ENCODE measurements around the gene TSPAN16. TPM values are rescaled to one million over a fixed set of nuclear protein-coding genes. Genes with fewer than 3 reads are reported as not detected.

Gene TSPAN16
- total RNA-seq, 5 donors from 2014 or later (not counting 1 experiment from before 2014, with no cell fraction given): not detected

DNA sequence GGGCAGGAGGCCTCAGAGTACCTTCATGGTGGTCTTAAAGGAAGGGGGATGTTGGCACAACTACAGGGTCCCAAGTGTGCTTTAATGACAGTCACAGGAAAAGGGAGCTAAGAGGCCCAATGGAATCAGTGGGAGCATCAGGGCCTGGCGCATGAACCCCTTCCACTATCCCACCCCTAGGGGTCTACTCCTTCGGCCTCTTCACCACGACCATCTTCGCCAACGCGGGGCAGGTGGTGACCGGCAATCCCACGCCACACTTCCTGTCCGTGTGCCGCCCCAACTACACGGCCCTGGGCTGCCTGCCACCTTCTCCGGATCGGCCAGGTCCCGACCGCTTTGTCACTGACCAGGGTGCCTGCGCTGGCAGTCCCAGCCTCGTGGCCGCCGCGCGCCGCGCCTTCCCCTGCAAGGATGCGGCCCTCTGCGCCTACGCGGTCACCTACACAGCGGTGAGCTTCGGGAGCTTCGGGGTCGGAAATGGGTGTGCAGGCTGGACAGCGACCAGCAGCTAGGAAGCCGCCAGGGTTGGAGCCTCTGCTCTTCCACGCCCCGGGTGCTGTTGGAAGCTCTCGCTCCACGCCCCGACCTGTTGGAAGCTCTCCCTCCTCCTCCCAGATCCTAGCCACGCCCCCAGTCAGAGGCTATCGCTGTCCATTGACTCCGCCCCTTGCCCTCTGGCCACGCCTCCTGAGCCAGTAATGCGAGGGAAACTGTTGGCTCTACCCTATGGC is 65.2 kb downstream of the TSPAN16 start:
- ATAC-seq (replicated peaks in 1 of 4) (no peak), DNase-seq (no peak)
- H3K36me3 Mint-ChIP-seq: peaks cover 11% of the 10 kb centered on the region
- no peaks in the 10 kb centered on the region for H3K9me3 Mint-ChIP-seq
- H3K27ac ChIP-seq (ENCODE audit: low read length): no peak overlapping the region
- ChIA-PET CTCF (interaction anchor here in 1 of 2 donors (0.6 kb wide), 1 partner anchor 494 kb away, joined by 10 read pairs; no protein-coding TSS in a partner anchor), POLR2A (no interaction called here)
- no peak overlapping the region for H3K4me3 ChIP-seq (ENCODE audit: control insufficient read depth in 1 of 2, extremely low read depth in 1 of 2, low read length in 1 of 2)
- peaks cover 0 to 5% of the 10 kb centered on the region in 2 donors for H3K36me3 ChIP-seq (ENCODE audit: control insufficient read depth in 2 of 2, extremely low read depth in 1 of 2, insufficient read depth in 1 of 2, low read length in 1 of 2)
- WGBS (ENCODE audit: insufficient coverage): 90% methylated on average over 39 of the region's 43 CpGs
- peaks cover 0 to 2% of the 10 kb centered on the region in 2 experiments for H3K4me1 ChIP-seq (ENCODE audit: control insufficient read depth in 1 of 2, extremely low read depth in 1 of 2, insufficient read depth in 2 of 2, low read length in 2 of 2)
- peaks cover 2 to 4% (median 3%) of the 10 kb centered on the region in 3 donors for H3K4me1 Mint-ChIP-seq
- no peak overlapping the region for H3K4me3 Mint-ChIP-seq
- no peak overlapping the region for H3K27ac Mint-ChIP-seq
- no peaks in the 10 kb centered on the region for H3K9me3 ChIP-seq
- H3K27me3 Mint-ChIP-seq: peaks cover 3% of the 10 kb centered on the region in 2 donors
- peaks cover 0 to 6% of the 10 kb centered on the region in 2 experiments for H3K27me3 ChIP-seq (replicated peaks in 1 of 2; ENCODE audit: control insufficient read depth in 2 of 2, extremely low read depth in 1 of 2, insufficient read depth in 2 of 2, low read length in 1 of 2)

DNA sequence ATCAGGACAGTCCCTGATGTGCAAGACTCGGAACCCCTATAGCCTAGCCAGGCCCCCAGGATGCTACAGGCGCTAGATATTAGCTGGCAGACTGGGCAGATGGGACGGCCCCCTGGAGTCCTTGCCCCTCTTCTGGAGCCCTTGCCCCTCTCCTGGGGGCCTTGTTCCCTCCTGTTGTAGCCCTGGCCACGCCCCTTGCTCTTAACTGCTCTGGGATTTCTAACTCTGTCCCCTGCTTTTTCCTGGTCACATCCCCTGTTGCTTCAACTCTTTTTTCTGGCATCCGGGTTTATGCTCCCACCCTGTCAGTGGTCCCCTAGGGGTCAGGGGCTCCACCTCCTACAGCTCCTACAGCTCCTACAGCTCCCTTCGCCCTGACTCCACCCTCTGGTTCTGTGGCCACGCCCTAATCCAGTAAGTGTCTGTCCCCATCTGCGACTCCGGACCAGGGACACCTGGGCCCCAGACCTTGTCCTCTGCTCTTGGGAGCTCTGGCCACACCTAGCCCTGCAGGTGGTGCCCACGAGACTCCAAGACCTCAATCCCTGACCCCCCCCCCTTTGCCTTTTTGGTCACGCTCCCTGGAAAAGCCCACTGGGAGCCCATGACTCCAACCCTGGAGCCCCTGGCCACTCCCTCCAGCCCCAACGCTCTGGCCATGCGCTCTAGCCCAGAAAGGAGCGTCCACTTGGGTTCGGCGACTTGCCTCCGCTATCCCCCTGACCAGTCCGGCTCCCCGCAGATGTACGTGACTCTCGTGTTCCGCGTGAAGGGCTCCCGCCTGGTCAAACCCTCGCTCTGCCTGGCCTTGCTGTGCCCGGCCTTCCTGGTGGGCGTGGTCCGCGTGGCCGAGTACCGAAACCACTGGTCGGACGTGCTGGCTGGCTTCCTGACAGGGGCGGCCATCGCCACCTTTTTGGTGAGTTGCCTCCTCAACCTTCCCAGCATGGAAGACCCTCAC is 66.1 kb downstream of the TSPAN16 start:
- 94% methylated on average over 25 of the region's 35 CpGs for WGBS (ENCODE audit: insufficient coverage)
- ATAC-seq (replicated peaks in 1 of 4) (peak in 1 of 4 experiments; percentile 13), DNase-seq (no peak)
- POLR2A ChIA-PET: no interaction called here
- no peaks in the 10 kb centered on the region for H3K4me1 Mint-ChIP-seq
- peaks cover 0 to 6% of the 10 kb centered on the region in 2 donors for H3K36me3 ChIP-seq (ENCODE audit: control insufficient read depth in 2 of 2, extremely low read depth in 1 of 2, insufficient read depth in 1 of 2, low read length in 1 of 2)
- no peak overlapping the region for H3K4me3 Mint-ChIP-seq
- H3K4me1 ChIP-seq (ENCODE audit: control insufficient read depth in 1 of 2, extremely low read depth in 1 of 2, insufficient read depth in 2 of 2, low read length in 2 of 2): no peaks in the 10 kb centered on the region
- peaks cover 11% of the 10 kb centered on the region for H3K36me3 Mint-ChIP-seq
- H3K27ac ChIP-seq (ENCODE audit: low read length): no peak overlapping the region
- CTCF ChIA-PET: interaction anchor here in 1 of 2 donors (0.6 to 0.7 kb wide), 2 partner anchors 22 to 495 kb away, joined by 3 to 10 read pairs; partner anchors contain the start of gene EPOR
- no peak overlapping the region for H3K27ac Mint-ChIP-seq
- H3K27me3 Mint-ChIP-seq: no peaks in the 10 kb centered on the region
- H3K4me3 ChIP-seq (ENCODE audit: control insufficient read depth in 1 of 2, extremely low read depth in 1 of 2, low read length in 1 of 2): no peak overlapping the region
- H3K9me3 Mint-ChIP-seq: no peaks in the 10 kb centered on the region
- H3K9me3 ChIP-seq: no peaks in the 10 kb centered on the region
- no peaks in the 10 kb centered on the region for H3K27me3 ChIP-seq (replicated peaks in 1 of 2; ENCODE audit: control insufficient read depth in 2 of 2, extremely low read depth in 1 of 2, insufficient read depth in 2 of 2, low read length in 1 of 2)

DNA sequence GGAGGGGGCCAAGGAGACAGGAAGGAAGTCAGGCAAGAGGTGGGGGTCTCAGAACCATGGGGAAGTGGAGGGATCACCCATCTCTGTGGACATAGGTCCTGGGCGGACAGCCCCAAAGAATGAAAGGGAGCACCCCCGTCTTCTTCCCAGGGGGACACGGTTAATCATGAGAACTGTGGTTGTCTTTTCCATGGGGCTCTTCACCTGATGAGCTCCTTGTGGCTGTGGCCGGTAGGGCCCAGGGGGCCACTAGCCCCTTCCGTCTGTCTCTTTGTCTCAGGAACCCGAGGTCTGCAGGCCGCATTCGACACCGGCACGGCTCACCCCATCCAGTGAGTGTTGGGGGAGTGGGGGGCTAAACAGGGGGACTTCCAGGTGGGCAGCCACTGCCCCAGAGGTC is 67.9 kb downstream of the TSPAN16 start:
- WGBS (ENCODE audit: insufficient coverage): 84% methylated on average over 3 of the region's 10 CpGs
- no peak overlapping the region for H3K4me3 ChIP-seq (ENCODE audit: control insufficient read depth in 1 of 2, extremely low read depth in 1 of 2, low read length in 1 of 2)
- Mint-ChIP-seq H3K27me3 (no peaks in the 10 kb centered on the region), H3K36me3 (peaks cover 21% of the 10 kb centered on the region), H3K4me1 (no peaks in the 10 kb centered on the region), H3K9me3 (no peaks in the 10 kb centered on the region), H3K27ac (no peak overlapping the region), H3K4me3 (no peak overlapping the region)
- peaks cover 0 to 10% of the 10 kb centered on the region in 2 donors for H3K36me3 ChIP-seq (ENCODE audit: control insufficient read depth in 2 of 2, extremely low read depth in 1 of 2, insufficient read depth in 1 of 2, low read length in 1 of 2)
- ChIA-PET CTCF (no interaction called here), POLR2A (interaction anchor here in 1 of 2 donors (0.7 kb wide), 1 partner anchor 81 kb away, joined by 3 read pairs; no protein-coding TSS in a partner anchor)
- ATAC-seq (replicated peaks in 1 of 4) (no peak), DNase-seq (no peak)
- no peaks in the 10 kb centered on the region for H3K9me3 ChIP-seq
- no peak overlapping the region for H3K27ac ChIP-seq (ENCODE audit: low read length)
- H3K4me1 ChIP-seq (ENCODE audit: control insufficient read depth in 1 of 2, extremely low read depth in 1 of 2, insufficient read depth in 2 of 2, low read length in 2 of 2): no peaks in the 10 kb centered on the region
- no peaks in the 10 kb centered on the region for H3K27me3 ChIP-seq (replicated peaks in 1 of 2; ENCODE audit: control insufficient read depth in 2 of 2, extremely low read depth in 1 of 2, insufficient read depth in 2 of 2, low read length in 1 of 2)

DNA sequence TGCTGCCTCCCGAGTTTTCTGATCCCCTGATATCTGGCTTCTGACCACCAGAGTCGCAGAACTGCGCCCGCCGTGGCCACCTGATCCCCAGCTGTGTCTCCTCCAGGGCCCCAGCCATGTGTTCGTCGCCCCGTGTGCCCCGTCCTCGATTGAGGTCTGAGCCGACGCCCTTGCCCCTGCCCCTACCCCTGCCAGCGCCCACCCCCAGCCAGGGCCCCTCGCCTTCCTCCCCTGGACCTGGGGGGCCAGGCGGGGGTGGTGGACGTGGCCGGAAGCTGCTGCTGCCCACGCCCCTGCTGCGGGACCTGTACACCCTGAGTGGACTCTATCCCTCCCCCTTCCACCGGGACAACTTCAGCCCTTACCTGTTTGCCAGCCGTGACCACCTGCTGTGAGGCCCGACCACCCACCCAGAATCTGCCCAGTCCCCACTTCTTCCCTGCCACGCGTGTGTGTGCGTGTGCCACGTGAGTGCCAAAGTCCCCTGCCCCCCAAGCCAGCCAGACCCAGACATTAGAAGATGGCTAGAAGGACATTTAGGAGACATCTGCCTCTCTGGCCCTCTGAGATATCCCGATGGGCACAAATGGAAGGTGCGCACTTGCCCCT is 68.4 kb downstream of the TSPAN16 start:
- H3K4me3 Mint-ChIP-seq: no peak overlapping the region
- ATAC-seq (replicated peaks in 1 of 4) (no peak), DNase-seq (no peak)
- ChIA-PET CTCF (no interaction called here), POLR2A (no interaction called here)
- Histone ChIP-seq H3K27ac (ENCODE audit: low read length) (no peak overlapping the region), H3K36me3 (ENCODE audit: control insufficient read depth in 2 of 2, extremely low read depth in 1 of 2, insufficient read depth in 1 of 2, low read length in 1 of 2) (peaks cover 0 to 15% of the 10 kb centered on the region in 2 donors), H3K4me1 (ENCODE audit: control insufficient read depth in 1 of 2, extremely low read depth in 1 of 2, insufficient read depth in 2 of 2, low read length in 2 of 2) (no peaks in the 10 kb centered on the region), H3K9me3 (no peaks in the 10 kb centered on the region), H3K4me3 (ENCODE audit: control insufficient read depth in 1 of 2, extremely low read depth in 1 of 2, low read length in 1 of 2) (no peak overlapping the region), H3K27me3 (replicated peaks in 1 of 2; ENCODE audit: control insufficient read depth in 2 of 2, extremely low read depth in 1 of 2, insufficient read depth in 2 of 2, low read length in 1 of 2) (no peaks in the 10 kb centered on the region)
- no peaks in the 10 kb centered on the region for H3K9me3 Mint-ChIP-seq
- no peaks in the 10 kb centered on the region for H3K27me3 Mint-ChIP-seq
- H3K36me3 Mint-ChIP-seq: peaks cover 26% of the 10 kb centered on the region
- H3K4me1 Mint-ChIP-seq: no peaks in the 10 kb centered on the region
- H3K27ac Mint-ChIP-seq: no peak overlapping the region
- 88% methylated on average over 19 of the region's 28 CpGs for WGBS (ENCODE audit: insufficient coverage)

DNA sequence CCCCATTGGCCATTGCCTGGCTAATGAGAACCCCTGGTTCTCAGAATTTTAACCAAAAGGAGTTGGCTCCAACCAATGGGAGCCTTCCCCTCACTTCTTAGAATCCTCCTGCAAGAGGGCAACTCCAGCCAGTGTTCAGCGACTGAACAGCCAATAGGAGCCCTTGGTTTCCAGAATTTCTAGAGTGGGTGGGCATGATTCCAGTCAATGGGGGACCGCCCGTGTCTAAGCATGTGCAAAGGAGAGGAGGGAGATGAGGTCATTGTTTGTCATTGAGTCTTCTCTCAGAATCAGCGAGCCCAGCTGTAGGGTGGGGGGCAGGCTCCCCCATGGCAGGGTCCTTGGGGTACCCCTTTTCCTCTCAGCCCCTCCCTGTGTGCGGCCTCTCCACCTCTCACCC is 69.0 kb downstream of the TSPAN16 start:
- no peak overlapping the region for H3K27ac ChIP-seq (ENCODE audit: low read length)
- Mint-ChIP-seq H3K4me1 (no peaks in the 10 kb centered on the region), H3K36me3 (peaks cover 29% of the 10 kb centered on the region), H3K27ac (no peak overlapping the region), H3K4me3 (no peak overlapping the region), H3K27me3 (no peaks in the 10 kb centered on the region), H3K9me3 (no peaks in the 10 kb centered on the region)
- ATAC-seq (replicated peaks in 1 of 4): no peak
- H3K4me3 ChIP-seq (ENCODE audit: control insufficient read depth in 1 of 2, extremely low read depth in 1 of 2, low read length in 1 of 2): no peak overlapping the region
- DNase-seq: no peak
- ChIA-PET POLR2A (no interaction called here), CTCF (no interaction called here)
- peaks cover 0 to 17% of the 10 kb centered on the region in 2 donors for H3K36me3 ChIP-seq (ENCODE audit: control insufficient read depth in 2 of 2, extremely low read depth in 1 of 2, insufficient read depth in 1 of 2, low read length in 1 of 2)
- H3K4me1 ChIP-seq (ENCODE audit: control insufficient read depth in 1 of 2, extremely low read depth in 1 of 2, insufficient read depth in 2 of 2, low read length in 2 of 2): no peaks in the 10 kb centered on the region
- WGBS (ENCODE audit: insufficient coverage): no CpG with 5 or more reads among the region's 5 CpGs
- no peaks in the 10 kb centered on the region for H3K27me3 ChIP-seq (replicated peaks in 1 of 2; ENCODE audit: control insufficient read depth in 2 of 2, extremely low read depth in 1 of 2, insufficient read depth in 2 of 2, low read length in 1 of 2)
- no peaks in the 10 kb centered on the region for H3K9me3 ChIP-seq

Measured in T-cell (primary cell).